GM19328 (cell line): ENCODE measurements around the gene ITIH4.

Experiments
- ATAC-seq: cut with Tn5 transposase; IDR thresholded peaks from one replicate; pipeline ENCODE4 v1.9.1; 2021; ENCODE audit warnings: mild to moderate bottlenecking, moderate library complexity; ENCODE audit not compliant: unreplicated experiment

ITIH4 gene

DNA sequence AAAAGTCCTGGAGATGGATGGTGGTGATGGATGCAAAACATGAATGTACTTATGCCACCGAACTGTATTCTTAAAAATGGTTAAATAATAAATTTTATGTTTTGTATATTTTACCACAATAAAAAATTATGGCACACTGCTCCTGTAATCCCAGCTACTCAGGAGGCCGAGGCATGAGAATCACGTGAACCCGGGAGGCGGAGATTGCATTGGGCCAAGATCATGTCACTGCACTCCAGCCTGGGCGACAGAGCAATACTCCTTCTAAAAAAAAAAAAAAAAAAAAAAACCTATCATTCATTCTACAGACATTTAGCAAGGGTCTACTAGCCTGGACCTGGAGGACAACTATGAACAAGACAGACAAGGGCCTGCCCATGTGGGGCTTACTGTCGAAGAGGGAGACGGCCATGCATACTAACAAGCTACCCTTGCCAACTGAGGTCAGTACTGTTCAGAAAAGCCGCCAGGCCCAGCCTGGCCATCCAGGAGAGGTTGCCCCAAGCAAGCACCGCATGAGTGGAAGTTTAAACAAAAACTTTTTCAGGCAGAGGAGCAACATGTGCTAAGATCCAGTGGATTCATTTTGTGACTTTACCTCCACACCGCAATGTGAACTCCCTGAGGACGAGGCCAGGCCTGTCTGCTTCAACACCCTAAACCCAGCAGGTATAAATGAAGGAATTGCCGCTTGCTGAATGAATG is 57.0 kb downstream of the ITIH4 start:
- no peak for ATAC-seq

GRCh38 chr3:52771702-52772101 is 58.8 kb downstream of the ITIH4 start:
- no peak for ATAC-seq

DNA sequence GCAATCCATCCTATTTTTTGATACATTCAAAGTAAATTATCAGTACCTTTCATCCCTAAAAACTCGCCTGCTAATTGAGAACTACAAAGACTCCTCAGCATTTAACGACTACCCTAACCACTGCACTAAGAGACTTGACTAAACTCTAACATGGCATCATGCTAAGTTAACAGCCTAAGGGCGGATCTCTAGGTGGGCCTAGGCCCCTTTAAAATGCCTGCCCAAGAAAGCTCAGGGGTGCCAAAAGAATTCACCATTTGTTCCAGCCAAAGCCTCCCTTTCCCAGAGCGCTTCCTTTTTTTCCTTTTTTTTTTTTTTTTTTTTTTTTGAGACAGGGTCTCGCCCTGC is 59.2 kb downstream of the ITIH4 start:
- ATAC-seq: no peak

DNA sequence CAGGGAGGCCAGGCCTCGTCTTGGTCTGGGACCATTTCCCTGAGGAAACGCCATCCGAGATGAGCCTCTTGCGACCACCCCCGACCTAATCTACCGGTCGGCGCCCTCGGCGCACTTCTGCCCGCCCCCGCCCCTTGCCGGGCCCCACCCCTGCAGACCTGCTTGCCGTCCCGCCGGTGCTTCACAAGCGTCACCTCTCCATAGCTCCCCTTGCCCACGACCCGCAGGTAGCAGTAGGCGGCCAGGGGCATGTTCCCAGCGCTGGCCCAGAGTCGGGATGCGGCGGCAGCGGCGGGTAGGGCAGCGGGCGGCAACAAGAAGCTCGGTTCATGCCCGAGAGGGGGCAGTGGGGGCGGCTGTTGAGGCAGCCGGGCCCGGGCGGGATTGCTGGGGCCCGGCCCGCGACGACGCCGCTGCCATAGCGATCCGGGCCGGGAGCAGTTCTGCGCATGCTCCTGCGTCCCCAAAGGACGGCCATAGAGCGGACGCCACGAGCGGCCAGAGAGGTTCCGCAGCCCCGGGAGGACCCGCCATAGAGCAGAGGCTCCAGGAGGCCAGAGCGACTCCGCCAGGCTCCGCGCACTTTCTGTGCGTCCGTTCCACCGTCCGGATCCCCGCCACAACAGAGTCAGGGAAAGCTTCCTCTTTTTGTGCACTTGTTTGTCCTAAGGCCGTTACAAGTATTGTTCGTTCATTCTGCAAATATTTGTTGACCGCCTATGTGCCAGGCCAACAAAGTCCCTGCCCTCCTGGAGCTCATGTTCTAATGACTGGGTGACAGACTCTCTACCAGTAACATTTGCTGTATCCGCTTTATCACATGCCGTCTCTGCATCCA is 59.8 kb downstream of the ITIH4 start, which contains the start of gene NEK4:
NEK4 (minus strand) TSS at position 445 of the 838 bp plus-strand sequence; CDS start at position 251, 194 bp downstream.
- ATAC-seq: peak; percentile 94

GRCh38 chr3:52769786-52770455 is 60.6 kb downstream of the ITIH4 start:
- ATAC-seq: no peak

GRCh38 chr3:52763466-52763865 is 67.0 kb downstream of the ITIH4 start:
- no peak for ATAC-seq
